ENCODE results near the gene ITGB1BP1.

- TF ChIP-seq POLR2AphosphoS5 (IDR thresholded peaks at IDR 0.05; ENCODE audit: low read depth, low read length): no peak
- TF ChIP-seq TAF1 (IDR thresholded peaks at IDR 0.05; ENCODE audit: borderline replicate concordance, insufficient read depth, low read length): no peak
These were observed 45.7 kb downstream of the ITGB1BP1 start for GRCh38 chr2:9377461-9378097.

All from PFSK-1 (cell line).